Bronchial epithelial cell (primary cell): Measurements from ENCODE around the gene TNFAIP8L1. TPM values are rescaled to one million over a fixed set of nuclear protein-coding genes. Genes with fewer than 3 reads are reported as not detected.
"Not testable (repeated sequence)": the region's sequence is repeated elsewhere in the genome, so short reads cannot be mapped to it uniquely, and the experiment has no call there.

Experiments used
- DNase-seq: peaks from one replicate; pipeline ENCODE4 v3.0.0-alpha.2; 2010; ENCODE audit warnings: low read depth
- FAIRE-seq: peaks from 2 replicates; lab custom pipeline; 2011; peaks lifted over from hg19 to GRCh38; lab: Jason Lieb, UNC
- H3K27me3 ChIP-seq: 2 replicates; pipeline ENCODE4 v1.5.1; 2011; ENCODE audit warnings: low read length; ENCODE audit not compliant: control insufficient read depth, insufficient read depth
- H3K36me3 ChIP-seq: 2 replicates; pipeline ENCODE4 v1.5.1; 2011; ENCODE audit warnings: low read length; ENCODE audit not compliant: control insufficient read depth, insufficient read depth
- H3K4me3 ChIP-seq: 2 replicates; pipeline ENCODE4 v1.5.1; 2011; ENCODE audit warnings: mild to moderate bottlenecking, low read depth, low read length, control low read depth
- CTCF ChIP-seq: IDR thresholded peaks from 2 replicates; pipeline ENCODE4 v1.5.1; 2011; ENCODE audit warnings: mild to moderate bottlenecking, moderate library complexity, low read length, control low read depth, inconsistent platforms; ENCODE audit not compliant: insufficient read depth, severe bottlenecking
- total RNA-seq: library from RNA; depleted of rRNA; stranded (reverse); fragments of >200 nt; gene quantifications from 2 replicates; pipeline ENCODE4 v1.2.1, GENCODE V29; 2014

TNFAIP8L1 gene
- total RNA-seq, 1 donor from 2014 or later, result 0.53 TPM

DNA sequence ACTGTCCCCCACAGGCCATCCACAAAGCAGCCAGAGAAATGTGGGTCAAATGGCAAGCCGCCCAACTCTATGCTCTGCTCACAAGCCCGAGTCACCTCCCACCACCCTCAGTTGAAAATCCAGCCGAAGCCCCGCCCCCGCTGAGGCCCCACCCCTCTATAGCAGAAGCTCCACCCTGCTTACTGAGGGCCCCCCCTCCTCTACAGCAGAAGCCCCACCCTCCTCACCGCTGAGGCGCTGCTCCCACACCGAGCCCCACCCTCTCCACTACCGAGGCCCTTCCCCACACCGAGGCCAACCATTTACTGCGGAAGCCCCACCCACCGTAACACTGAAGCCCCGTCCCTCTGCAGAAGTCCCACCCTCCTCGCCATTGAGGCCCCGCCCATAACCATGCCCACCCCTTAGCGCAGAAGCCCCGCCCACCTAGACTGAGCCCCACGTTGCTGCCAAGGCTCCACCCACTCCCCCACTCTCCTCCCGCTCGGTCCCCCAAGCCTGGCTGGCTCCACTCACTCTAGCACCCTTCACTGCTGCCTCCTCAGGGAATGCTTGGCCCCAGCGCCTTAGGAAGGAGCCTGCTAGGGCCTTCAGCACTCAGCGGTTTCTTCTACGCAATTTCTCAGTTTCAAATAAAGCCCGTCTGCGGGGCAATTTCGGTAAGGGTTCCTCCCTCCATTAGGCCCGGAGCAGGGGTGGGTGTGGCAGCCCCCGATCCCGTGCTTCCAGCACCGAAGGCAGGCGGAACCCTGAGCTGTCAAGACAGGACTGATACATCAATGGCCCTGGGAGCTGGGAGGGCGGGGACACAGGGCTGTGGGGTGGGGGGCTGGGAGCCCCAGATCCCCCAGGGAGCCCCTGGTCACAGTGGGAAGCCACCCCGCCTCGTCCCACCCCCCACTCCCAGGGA is 39.8 kb downstream of the TNFAIP8L1 start:
- TF ChIP-seq CTCF, result no peak
- Histone ChIP-seq H3K4me3 (no peak overlapping the region), H3K27me3 (no peaks in the 10 kb centered on the region), H3K36me3 (peaks cover 31% of the 10 kb centered on the region)
- FAIRE-seq (no peak), DNase-seq (no peak)

GRCh38 chr19:4680021-4680420 is 40.7 kb downstream of the TNFAIP8L1 start:
- peaks cover 36% of the 10 kb centered on the region for H3K36me3 ChIP-seq
- not testable (repeated sequence) for H3K27me3 ChIP-seq, H3K4me3 ChIP-seq, FAIRE-seq, DNase-seq

DNA sequence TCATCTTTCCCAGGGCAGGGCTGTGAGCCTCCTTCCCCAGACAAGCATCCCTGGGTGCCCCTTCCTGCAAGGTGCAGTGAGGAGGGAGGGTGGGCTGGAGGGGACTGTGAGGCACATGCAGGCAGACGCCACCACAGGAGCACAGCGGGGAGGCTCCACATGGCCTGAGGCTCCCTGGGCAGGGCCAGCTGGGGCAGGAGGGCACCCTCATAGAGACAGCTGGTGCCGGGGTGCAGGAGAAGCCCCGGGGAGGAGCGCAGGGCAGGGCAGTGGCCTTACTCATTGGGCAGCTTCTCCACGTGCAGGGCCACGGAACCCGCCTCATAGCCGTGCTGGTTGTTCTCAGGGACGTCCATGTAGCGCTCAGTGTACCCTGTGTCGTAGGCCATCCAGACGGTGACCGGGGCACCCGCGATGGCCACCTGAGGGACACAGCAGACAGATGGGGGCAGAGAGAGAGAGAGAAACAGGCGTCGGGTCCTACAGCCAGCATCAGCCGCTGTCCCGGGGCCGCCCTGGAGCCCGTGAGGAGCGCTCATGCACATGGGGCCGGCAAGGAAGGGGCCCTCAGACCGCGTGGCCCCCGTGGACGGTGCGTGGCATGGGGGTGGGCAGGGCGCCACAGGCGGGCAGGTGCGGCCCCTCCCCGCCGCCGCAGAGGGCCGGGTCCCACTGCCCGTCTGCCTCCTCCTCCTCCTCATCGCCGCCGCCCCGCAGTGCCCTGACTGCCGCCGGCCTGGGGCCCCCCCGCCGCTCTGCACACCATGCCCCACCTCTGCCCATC is 43.3 kb downstream of the TNFAIP8L1 start:
- peaks cover 43% of the 10 kb centered on the region for H3K36me3 ChIP-seq
- no peak for DNase-seq
- FAIRE-seq, result no peak
- no peaks in the 10 kb centered on the region for H3K27me3 ChIP-seq
- H3K4me3 ChIP-seq, result no peak overlapping the region
- no peak for TF ChIP-seq CTCF

DNA sequence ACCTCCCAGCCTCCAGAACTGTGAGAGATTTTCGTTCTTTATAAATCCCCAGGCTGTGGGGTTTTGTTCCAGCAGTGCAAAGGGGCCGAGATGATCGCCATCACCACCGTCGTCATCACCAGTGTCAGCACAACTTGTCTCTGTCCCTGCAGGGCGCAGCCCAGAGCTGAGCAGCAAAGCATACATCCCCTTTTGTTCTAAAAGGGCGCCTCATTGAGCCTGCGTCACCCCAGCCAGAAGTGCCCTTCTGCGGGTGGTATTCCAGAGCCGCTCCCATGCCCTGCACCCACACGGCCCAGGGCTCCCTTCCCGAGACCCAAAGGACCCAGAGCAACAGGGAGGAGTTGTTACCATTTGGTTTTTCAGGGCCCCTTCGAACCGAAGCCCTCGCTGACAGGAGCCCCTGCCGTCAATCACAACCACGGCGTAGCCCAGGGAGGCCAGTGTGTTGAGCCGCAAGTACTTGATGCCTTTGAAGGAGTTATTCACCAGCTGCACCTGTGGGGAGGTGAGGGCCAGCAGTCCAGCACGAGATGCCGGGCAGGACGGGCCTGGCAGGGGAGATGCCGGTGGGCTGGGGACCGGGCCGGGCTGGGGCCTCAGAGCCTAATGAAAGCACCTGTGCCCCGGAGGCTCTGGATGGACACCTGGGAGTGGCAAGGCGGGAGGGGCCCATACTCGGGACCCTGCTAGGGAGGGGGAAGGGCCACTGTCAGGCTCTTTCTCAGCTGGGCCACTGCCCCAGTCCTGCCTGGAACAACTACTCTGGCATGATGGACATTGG is 45.2 kb downstream of the TNFAIP8L1 start:
- H3K36me3 ChIP-seq, result peaks cover 43% of the 10 kb centered on the region
- no peak overlapping the region for H3K4me3 ChIP-seq
- TF ChIP-seq CTCF, result no peak
- FAIRE-seq, result no peak
- DNase-seq, result no peak
- H3K27me3 ChIP-seq, result no peaks in the 10 kb centered on the region

- TF ChIP-seq CTCF, result no peak
- DNase-seq (no peak), FAIRE-seq (no peak)
- no peak overlapping the region for H3K4me3 ChIP-seq
- H3K36me3 ChIP-seq, result peaks cover 55% of the 10 kb centered on the region
- H3K27me3 ChIP-seq, result no peaks in the 10 kb centered on the region
Measured at GRCh38 chr19:4686700-4687099, 47.4 kb downstream of the TNFAIP8L1 start.
